DND-41 (cell line): ENCODE data around the gene NAT10.

Experiments
- ATAC-seq: fragments of 200-7000 bp; cut with Tn5 transposase; 3 replicates; pipeline ENCODE4 v1.9.1; 2021; ENCODE audit warnings: low read depth; ENCODE audit not compliant: insufficient read depth
- DNase-seq: peaks from one replicate; pipeline ENCODE4 v3.0.0-alpha.2; 2020
- H2AFZ ChIP-seq: 2 replicates; pipeline ENCODE4 v1.6.0; 2012; ENCODE audit warnings: low read depth, low read length
- H3K27ac ChIP-seq: 2 replicates; pipeline ENCODE4 v1.5.1; 2012; ENCODE audit warnings: low read length, inconsistent platforms
- H3K27me3 ChIP-seq: fragments of 200-600 bp; sonication (generic); 2 replicates; pipeline ENCODE4 v1.6.0; 2012; ENCODE audit warnings: low read length, mild to moderate bottlenecking, inconsistent platforms; ENCODE audit not compliant: insufficient read depth, poor library complexity
- H3K36me3 ChIP-seq: 2 replicates; pipeline ENCODE4 v1.5.1; 2012; ENCODE audit warnings: low read length, inconsistent platforms; ENCODE audit not compliant: insufficient read depth
- H3K4me1 ChIP-seq: 2 replicates; pipeline ENCODE4 v1.5.1; 2012; ENCODE audit warnings: mild to moderate bottlenecking, low read length; ENCODE audit not compliant: insufficient read depth
- H3K4me2 ChIP-seq: 2 replicates; pipeline ENCODE4 v1.6.0; 2012; ENCODE audit warnings: mild to moderate bottlenecking, moderate library complexity, low read length, inconsistent platforms; ENCODE audit not compliant: insufficient read depth
- H3K4me3 ChIP-seq, 2 experiments: fragments of 200-600 bp in 1 of 2; shearing (Covaris generic) in 1 of 2; 2 replicates each; pipeline ENCODE4 v1.5.1; 2012 to 2016; ENCODE audit warnings: inconsistent platforms in 2 of 2, low read length in 2 of 2, mild to moderate bottlenecking in 2 of 2, low read depth in 1 of 2, moderate library complexity in 1 of 2
- H3K79me2 ChIP-seq: 2 replicates; pipeline ENCODE4 v1.6.0; 2012; ENCODE audit warnings: low read length, inconsistent platforms; ENCODE audit not compliant: insufficient read depth
- H3K9ac ChIP-seq: 2 replicates; pipeline ENCODE4 v1.6.0; 2012; ENCODE audit warnings: low read depth, mild to moderate bottlenecking, inconsistent platforms, low read length, moderate library complexity
- H3K9me3 ChIP-seq: 2 replicates; pipeline ENCODE4 v1.5.1; 2012; ENCODE audit warnings: low read length, moderate library complexity, mild to moderate bottlenecking, inconsistent platforms; ENCODE audit not compliant: insufficient read depth, severe bottlenecking
- H4K20me1 ChIP-seq: 2 replicates; pipeline ENCODE4 v1.6.0; 2012; ENCODE audit warnings: low read length; ENCODE audit not compliant: insufficient read depth
- EZH2 ChIP-seq: IDR thresholded peaks from 3 replicates; pipeline ENCODE4 v1.6.1; 2012; ENCODE audit warnings: borderline replicate concordance, low read depth, mild to moderate bottlenecking, moderate library complexity, low read length, inconsistent platforms; ENCODE audit not compliant: severe bottlenecking
- TF ChIP-seq, protein P1 (sequence below): IDR thresholded peaks from 2 replicates; pipeline ENCODE4 v1.5.1; 2012; ENCODE audit warnings: borderline replicate concordance, low read length, moderate library complexity, mild to moderate bottlenecking; ENCODE audit not compliant: poor library complexity, severe bottlenecking; ENCODE audit errors: extremely low read depth

NAT10 gene

DNA sequence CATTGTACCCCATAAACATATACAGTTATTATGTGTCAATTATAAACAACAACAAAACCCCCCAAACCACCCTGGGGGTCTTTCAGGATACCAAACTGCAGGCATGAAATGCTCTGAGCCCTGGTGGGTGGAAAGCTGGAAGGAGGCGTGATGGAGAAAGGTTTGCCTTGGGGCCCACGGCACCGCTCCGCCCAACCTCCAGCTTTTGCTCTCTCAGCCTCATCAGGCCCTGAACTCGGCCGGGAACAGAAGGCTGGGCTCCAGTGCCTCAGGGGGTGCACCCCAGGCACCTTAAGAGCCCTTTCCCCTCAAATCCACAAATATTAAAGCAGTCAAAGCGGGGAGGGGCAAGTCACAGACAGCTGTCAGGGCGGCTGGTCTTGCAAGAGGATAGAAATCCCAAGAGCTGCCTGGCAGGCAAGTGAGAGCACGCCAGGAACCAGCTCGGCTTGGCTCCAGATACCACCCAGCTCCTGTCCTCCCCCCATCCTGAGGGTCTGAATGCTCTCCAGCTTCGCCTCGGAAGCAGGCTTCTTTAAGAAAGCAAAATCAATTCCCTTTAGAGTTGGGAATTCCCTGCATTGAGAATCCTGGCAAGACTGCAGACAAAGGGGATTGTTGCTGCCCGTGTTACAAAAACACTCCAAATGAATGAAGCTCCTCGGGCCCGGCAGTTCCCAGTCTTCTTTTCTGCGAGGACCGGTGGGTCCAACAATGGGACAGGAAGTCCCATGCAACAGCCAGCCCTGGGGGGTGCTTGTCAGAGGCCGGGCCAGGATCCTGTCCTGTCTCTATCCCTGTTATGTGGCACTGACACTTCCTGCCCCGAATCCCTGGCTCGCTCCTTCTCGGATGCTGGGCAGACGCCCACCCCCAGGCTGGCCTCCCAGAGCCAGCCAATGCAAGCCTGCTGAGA, 80.8 kb downstream of the NAT10 start:
- no peaks in the 10 kb centered on the region for H3K36me3 ChIP-seq
- peaks cover 4% of the 10 kb centered on the region; the same call in 1 of the 2 replicates for H4K20me1 ChIP-seq
- DNase-seq (no peak), ATAC-seq (no peak)
- no peaks in the 10 kb centered on the region for H3K9me3 ChIP-seq
- H3K79me2 ChIP-seq, result no peaks in the 10 kb centered on the region
- no peaks in the 10 kb centered on the region for H3K4me1 ChIP-seq
- no peak overlapping the region for H3K4me3 ChIP-seq
- H3K27me3 ChIP-seq, result peaks cover 12% of the 10 kb centered on the region
- H3K9ac ChIP-seq, result no peak overlapping the region
- no peak overlapping the region for H2AFZ ChIP-seq
- H3K4me2 ChIP-seq, result no peak overlapping the region
- no peak for TF ChIP-seq EZH2
- TF ChIP-seq, protein P1, sequence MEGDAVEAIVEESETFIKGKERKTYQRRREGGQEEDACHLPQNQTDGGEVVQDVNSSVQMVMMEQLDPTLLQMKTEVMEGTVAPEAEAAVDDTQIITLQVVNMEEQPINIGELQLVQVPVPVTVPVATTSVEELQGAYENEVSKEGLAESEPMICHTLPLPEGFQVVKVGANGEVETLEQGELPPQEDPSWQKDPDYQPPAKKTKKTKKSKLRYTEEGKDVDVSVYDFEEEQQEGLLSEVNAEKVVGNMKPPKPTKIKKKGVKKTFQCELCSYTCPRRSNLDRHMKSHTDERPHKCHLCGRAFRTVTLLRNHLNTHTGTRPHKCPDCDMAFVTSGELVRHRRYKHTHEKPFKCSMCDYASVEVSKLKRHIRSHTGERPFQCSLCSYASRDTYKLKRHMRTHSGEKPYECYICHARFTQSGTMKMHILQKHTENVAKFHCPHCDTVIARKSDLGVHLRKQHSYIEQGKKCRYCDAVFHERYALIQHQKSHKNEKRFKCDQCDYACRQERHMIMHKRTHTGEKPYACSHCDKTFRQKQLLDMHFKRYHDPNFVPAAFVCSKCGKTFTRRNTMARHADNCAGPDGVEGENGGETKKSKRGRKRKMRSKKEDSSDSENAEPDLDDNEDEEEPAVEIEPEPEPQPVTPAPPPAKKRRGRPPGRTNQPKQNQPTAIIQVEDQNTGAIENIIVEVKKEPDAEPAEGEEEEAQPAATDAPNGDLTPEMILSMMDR, result no peak
- no peak overlapping the region for H3K27ac ChIP-seq

DNA sequence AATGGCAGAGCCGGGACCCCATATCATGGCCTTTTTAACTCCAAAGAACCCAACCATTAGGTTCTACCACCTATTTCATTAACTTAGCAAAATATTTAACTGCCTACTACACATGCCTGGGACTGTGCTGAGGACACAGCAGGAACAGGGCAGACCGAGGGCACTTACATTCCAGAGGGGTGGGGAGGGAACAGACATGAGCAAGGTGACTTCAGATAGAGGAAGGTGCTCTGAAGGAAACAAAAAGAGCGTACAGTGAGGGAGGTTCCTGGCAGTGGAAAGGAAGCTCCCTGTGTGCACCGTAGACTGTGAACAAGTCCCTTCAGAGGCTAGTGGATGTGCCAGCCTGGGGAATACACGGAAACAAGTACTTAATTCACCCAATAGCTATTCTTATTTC, 82.8 kb downstream of the NAT10 start:
- H3K4me3 ChIP-seq, result no peak overlapping the region
- no peak overlapping the region for H3K9ac ChIP-seq
- H3K79me2 ChIP-seq, result no peaks in the 10 kb centered on the region
- TF ChIP-seq, protein P1, result no peak
- TF ChIP-seq EZH2, result no peak
- no peak overlapping the region for H3K27ac ChIP-seq
- no peak overlapping the region for H2AFZ ChIP-seq
- no peak for ATAC-seq
- H3K4me2 ChIP-seq, result no peak overlapping the region
- no peaks in the 10 kb centered on the region for H3K36me3 ChIP-seq
- H3K9me3 ChIP-seq, result no peaks in the 10 kb centered on the region
- no peaks in the 10 kb centered on the region for H3K4me1 ChIP-seq
- peaks cover 12% of the 10 kb centered on the region for H3K27me3 ChIP-seq
- DNase-seq, result no peak
- H4K20me1 ChIP-seq, result peaks cover 4% of the 10 kb centered on the region; the same call in 1 of the 2 replicates

DNA sequence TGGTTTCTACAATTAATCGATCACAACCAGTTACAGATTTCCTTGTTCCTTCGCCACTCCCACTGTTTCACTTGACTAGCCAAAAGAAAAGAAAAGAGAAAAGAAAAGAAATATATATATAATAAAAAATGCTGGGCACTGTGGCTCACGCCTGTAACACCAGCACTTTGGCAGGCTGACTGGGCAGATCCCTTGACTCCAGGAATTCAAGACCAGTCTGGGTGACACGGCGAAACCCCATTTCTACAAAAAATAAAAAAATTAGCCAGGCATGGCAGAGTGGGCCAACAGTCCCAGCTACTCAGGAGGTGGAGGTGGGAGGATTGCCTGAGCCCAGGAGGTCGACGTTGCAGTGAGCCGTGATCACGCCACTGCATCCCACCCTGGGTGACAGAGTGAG, 83.8 kb downstream of the NAT10 start:
- Histone ChIP-seq H3K4me3 (no peak overlapping the region), H3K27ac (no peak overlapping the region), H4K20me1 (peaks cover 4% of the 10 kb centered on the region; the same call in 1 of the 2 replicates), H3K9me3 (no peaks in the 10 kb centered on the region), H3K9ac (no peak overlapping the region), H3K79me2 (no peaks in the 10 kb centered on the region), H3K36me3 (no peaks in the 10 kb centered on the region), H3K4me2 (no peak overlapping the region), H2AFZ (no peak overlapping the region), H3K27me3 (peaks cover 12% of the 10 kb centered on the region), H3K4me1 (no peaks in the 10 kb centered on the region)
- DNase-seq (no peak), ATAC-seq (no peak)
- TF ChIP-seq, protein P1, result no peak
- TF ChIP-seq EZH2, result no peak
